HepG2 (cell line): ENCODE measurements around the gene ARHGAP25. TPM values are rescaled to one million over a fixed set of nuclear protein-coding genes. Genes with fewer than 3 reads are reported as not detected.

Experiments used
- ATAC-seq: fragments of 200-7000 bp; cut with Tn5 transposase; 3 replicates; pipeline ENCODE4 v1.9.1; 2020; ENCODE audit warnings: mild to moderate bottlenecking, moderate library complexity
- BruUV-seq: library from RNA; stranded (reverse); fragments of 400-500 nt; replicated peaks from 2 replicates; lab custom pipeline; 2021; lab: Mats Ljungman, UMichigan
- CTCF ChIA-PET: fragments of 300-600 bp; formaldehyde crosslinking; extraction: SDS; loops from one replicate; lab custom pipeline; 2021; ENCODE audit warnings: low total read pairs, inconsistent platforms, low intra/inter-chr PET ratio; lab: Yijun Ruan, JAX
- POLR2A ChIA-PET: fragments of 350-600 bp; sonication (Branson Sonifier 250); formaldehyde crosslinking; loops from one replicate; lab custom pipeline; 2020; ENCODE audit warnings: antibody characterized with exemption, inconsistent platforms; lab: Yijun Ruan, JAX
- DNase-seq: peaks from one replicate; pipeline ENCODE4 v3.0.0-alpha.2; 2015; ENCODE audit warnings: low spot score
- FAIRE-seq: peaks from 3 replicates; lab custom pipeline; 2011; peaks lifted over from hg19 to GRCh38; lab: Jason Lieb, UNC
- H2AFZ ChIP-seq: one replicate; pipeline ENCODE4 v1.6.1; 2011; ENCODE audit warnings: low read length, inconsistent platforms
- H3K27ac ChIP-seq: fragments of 300-600 bp; 3 replicates; pipeline ENCODE4 v1.8.0; 2011; ENCODE audit warnings: mixed run types, mild to moderate bottlenecking, mixed read lengths, low read length, inconsistent platforms; ENCODE audit not compliant: insufficient read depth; ENCODE audit errors: extremely low read length
- H3K27me3 ChIP-seq, 2 experiments: fragments of 200-600 bp in 1 of 2; 2 replicates in 1 of 2; 3 replicates in 1 of 2; pipeline versions ENCODE4 v1.6.0 to v1.8.0; 2011; ENCODE audit warnings: low read length in 2 of 2, mild to moderate bottlenecking in 2 of 2, moderate library complexity in 2 of 2, inconsistent platforms in 1 of 2; ENCODE audit not compliant: insufficient read depth in 2 of 2, control insufficient read depth in 1 of 2
- H3K36me3 ChIP-seq, 2 experiments: fragments of 200-600 bp in 1 of 2; replicated peaks in 1 of 2; 2 replicates in 1 of 2; 3 replicates in 1 of 2; pipeline versions ENCODE4 v1.5.1 to v1.8.0; 2011; ENCODE audit warnings: low read length in 2 of 2, inconsistent platforms in 1 of 2; ENCODE audit not compliant: insufficient read depth in 2 of 2, control insufficient read depth in 1 of 2
- H3K4me1 ChIP-seq: 2 replicates; pipeline ENCODE4 v1.5.1; 2012; ENCODE audit warnings: low read length, inconsistent platforms; ENCODE audit not compliant: insufficient read depth
- H3K4me2 ChIP-seq: 2 replicates; pipeline ENCODE4 v1.6.0; 2011; ENCODE audit warnings: low read depth, low read length, inconsistent platforms
- H3K4me3 ChIP-seq, 3 experiments: fragments of 200-600 bp in 1 of 3; sonication (generic), shearing (Covaris generic) in 1 of 3; replicated peaks in 1 of 3; 2 replicates each; pipeline ENCODE4 v1.5.1; 2011 to 2016; ENCODE audit warnings: low read length in 3 of 3, inconsistent platforms in 2 of 3, low read depth in 2 of 3, mild to moderate bottlenecking in 2 of 3, control low read depth in 1 of 3, mixed read lengths in 1 of 3; ENCODE audit not compliant: insufficient read depth in 1 of 3
- H3K79me2 ChIP-seq: one replicate; pipeline ENCODE4 v1.6.1; 2011; ENCODE audit warnings: low read length, inconsistent platforms; ENCODE audit not compliant: insufficient read depth
- H3K9ac ChIP-seq: 2 replicates; pipeline ENCODE4 v1.6.0; 2011; ENCODE audit warnings: mild to moderate bottlenecking, low read depth, low read length, inconsistent platforms; ENCODE audit not compliant: insufficient read depth
- H3K9me3 ChIP-seq: 2 replicates; pipeline ENCODE4 v1.5.1; 2012; ENCODE audit warnings: mild to moderate bottlenecking, low read length
- H4K20me1 ChIP-seq: 2 replicates; pipeline ENCODE4 v1.6.0; 2011; ENCODE audit warnings: inconsistent platforms, mild to moderate bottlenecking, low read length, moderate library complexity; ENCODE audit not compliant: insufficient read depth
- CCAR2 ChIP-seq: fragments of 200-400 bp; formaldehyde crosslinking; optimal IDR thresholded peaks from 2 replicates; pipeline ENCODE3; 2018; ENCODE audit warnings: low read depth, mild to moderate bottlenecking, low read length, moderate library complexity
- EP300 ChIP-seq, 3 experiments: sonication (generic) in 1 of 3; formaldehyde crosslinking in 1 of 3; IDR thresholded peaks; 2 replicates each; pipeline versions ENCODE4 v1.5.1 to v1.6.1; 2011 to 2020; ENCODE audit warnings: low read depth in 2 of 3, low read length in 2 of 3, borderline replicate concordance in 1 of 3, improper control_type of control experiment in 1 of 3, mild to moderate bottlenecking in 1 of 3, missing genetic modification reagents in 1 of 3, moderate library complexity in 1 of 3
- HNRNPK ChIP-seq: fragments of 200-400 bp; formaldehyde crosslinking; IDR thresholded peaks from 2 replicates; pipeline ENCODE4 v1.6.1; 2018; ENCODE audit warnings: low read length, low read depth, moderate library complexity, mild to moderate bottlenecking; ENCODE audit not compliant: poor library complexity, severe bottlenecking
- TCF12 ChIP-seq, 2 experiments: fragments of 450-650 bp in 1 of 2; sonication (generic) in 1 of 2; formaldehyde crosslinking in 1 of 2; IDR thresholded peaks; 2 replicates each; pipeline versions ENCODE4 v1.6.1 to v1.8.0; 2017 to 2022; ENCODE audit warnings: antibody characterized with exemption in 1 of 2, mild to moderate bottlenecking in 1 of 2, missing genetic modification reagents in 1 of 2, moderate library complexity in 1 of 2
- TFDP2 ChIP-seq: sonication (generic); formaldehyde crosslinking; IDR thresholded peaks from 2 replicates; pipeline ENCODE4 v1.4.0; 2020; ENCODE audit warnings: missing genetic modification reagents
- ZFAT ChIP-seq: sonication (generic); formaldehyde crosslinking; conservative IDR thresholded peaks from 2 replicates; pipeline ENCODE4 v1.8.1; 2023; ENCODE audit warnings: missing genetic modification reagents, inconsistent platforms
- ZNF225 ChIP-seq: sonication (generic); formaldehyde crosslinking; IDR thresholded peaks from 2 replicates; pipeline ENCODE4 v1.4.0; 2020; ENCODE audit warnings: mild to moderate bottlenecking, missing genetic modification reagents
- ZNF263 ChIP-seq: sonication (generic); formaldehyde crosslinking; IDR thresholded peaks from 2 replicates; pipeline ENCODE4 v1.4.0; 2020; ENCODE audit warnings: missing genetic modification reagents
- whole genome bisulfite sequencing: methylation state at CpG from one replicate; pipeline ENCODE4 v1.1.6; 2017; ENCODE audit warnings: low lambda C conversion rate; 5-methylcytosine and 5-hydroxymethylcytosine counted together
- in situ Hi-C: cut with HindIII; loops from 2 replicates; pipeline ENCODE4 v1.10.0; 2017; ENCODE audit warnings: low pct_unique_long_range_greater_than_20kb; ENCODE audit not compliant: extremely low pct_ligation_motif_present
- intact Hi-C: fragments of 100-400 bp; cut with micrococcal nuclease; formaldehyde crosslinking; loops from one replicate; pipeline ENCODE4 v1.10.0; 2022; ENCODE audit not compliant: unreplicated experiment
- polyA plus RNA-seq, 8 experiments: library from polyadenylated mRNA; depleted of rRNA in 3 of 8; stranded (reverse) in 7 of 8; unstranded in 1 of 8; fragments of >200 nt; fragmentation: Illumina TruSeq in 4 of 8; extraction: Trizol in 4 of 8; gene quantifications; 2 replicates each; pipeline versions ENCODE4 v1.2.1 to v1.2.3, GENCODE V29; 2011 to 2016; ENCODE audit warnings: low read depth in 4 of 8, missing spikeins in 1 of 8, mixed read lengths in 1 of 8; ENCODE audit not compliant: insufficient read depth in 1 of 8
- total RNA-seq, 5 experiments: library from RNA; depleted of rRNA; stranded (reverse); fragments of >200 nt; fragmentation: Illumina TruSeq; extraction: Trizol; gene quantifications; 2 replicates each; pipeline ENCODE4 v1.2.3, GENCODE V29; 2016; ENCODE audit warnings: low read depth in 1 of 5
- TF ChIP-seq, protein P1 (sequence below): IDR thresholded peaks from 2 replicates; pipeline ENCODE4 v1.6.1; 2012; ENCODE audit warnings: low read depth, low read length, improper control_type of control experiment
- TF ChIP-seq, protein P2 (sequence below): sonication (generic); formaldehyde crosslinking; conservative IDR thresholded peaks from 2 replicates; pipeline ENCODE4 v1.4.0; 2020; ENCODE audit warnings: missing genetic modification reagents

ARHGAP25 gene
- total and polyA plus RNA-seq, 2 of the 13 experiments (the other 11 are each of a cell fraction or from before 2014, with no cell fraction given), result not detected

GRCh38 chr2:68787356-68787755, 52.7 kb downstream of the ARHGAP25 start:
- H3K27me3 ChIP-seq, result peaks cover 2 to 47% of the 10 kb centered on the region in 2 experiments; a peak in 4 of 5 replicates
- in situ Hi-C loops, result no loop called here
- H3K36me3 ChIP-seq, result no peaks in the 10 kb centered on the region
- peak; percentile 36 for FAIRE-seq
- BruUV-seq, result no TSS peak
- ChIA-PET CTCF (no interaction called here), POLR2A (no interaction called here)
- no peak overlapping the region for H2AFZ ChIP-seq
- TF ChIP-seq TCF12 (IDR thresholded peaks at IDR 0.05) (no peak), TCF12 (CRISPR knock-in tag; IDR thresholded peaks at IDR 0.05) (no peak), ZNF225 (CRISPR knock-in tag) (no peak), EP300 (IDR thresholded peaks at IDR 0.05; ENCODE audit: low read depth in 2 of 2, low read length in 2 of 2) (no peak), EP300 (CRISPR knock-in tag; IDR thresholded peaks at IDR 0.05; ENCODE audit: borderline replicate concordance) (no peak), TFDP2 (CRISPR knock-in tag) (no peak), ZFAT (CRISPR knock-in tag) (no peak)
- ATAC-seq, result no peak
- no peak overlapping the region for H3K4me2 ChIP-seq
- 14% methylated on average over 4 of the region's 4 CpGs for WGBS
- intact Hi-C loops, result no loop called here
- no peak for DNase-seq
- no peak overlapping the region for H3K9ac ChIP-seq
- no peak overlapping the region for H3K4me3 ChIP-seq
- H4K20me1 ChIP-seq, result no peaks in the 10 kb centered on the region
- H3K4me1 ChIP-seq, result no peaks in the 10 kb centered on the region
- H3K27ac ChIP-seq, result no peak overlapping the region
- H3K9me3 ChIP-seq, result no peaks in the 10 kb centered on the region
- H3K79me2 ChIP-seq, result no peaks in the 10 kb centered on the region

DNA sequence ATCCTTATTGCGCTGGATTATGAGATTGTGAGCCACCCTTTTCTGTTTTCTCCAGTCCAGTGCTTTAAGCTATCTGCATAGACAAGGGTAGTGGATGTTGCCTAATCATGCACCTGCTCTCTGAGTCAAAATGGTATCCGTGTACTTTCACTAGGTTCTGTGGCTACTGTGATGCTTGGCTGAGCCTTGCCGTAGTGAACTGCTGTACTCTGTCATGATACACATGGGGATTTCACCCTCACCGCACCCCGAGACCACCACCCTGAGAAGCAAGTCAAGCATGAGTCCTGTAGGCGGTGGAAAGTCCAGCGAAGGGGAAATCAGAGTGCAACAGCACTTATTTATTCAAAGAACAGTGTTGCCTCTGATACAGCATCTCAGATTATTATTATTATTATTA, 55.0 kb downstream of the ARHGAP25 start:
- Histone ChIP-seq H3K4me2 (no peak overlapping the region), H3K4me3 (no peak overlapping the region), H3K4me1 (no peaks in the 10 kb centered on the region), H2AFZ (no peak overlapping the region), H3K9me3 (no peaks in the 10 kb centered on the region), H3K9ac (no peak overlapping the region), H3K79me2 (no peaks in the 10 kb centered on the region), H3K27me3 (peaks cover 2 to 47% of the 10 kb centered on the region in 2 experiments; a peak in 4 of 5 replicates), H4K20me1 (no peaks in the 10 kb centered on the region), H3K36me3 (no peaks in the 10 kb centered on the region), H3K27ac (no peak overlapping the region)
- ChIA-PET POLR2A (no interaction called here), CTCF (no interaction called here)
- intact Hi-C loops, result no loop called here
- in situ Hi-C loops, result no loop called here
- FAIRE-seq (no peak), ATAC-seq (no peak), DNase-seq (no peak)
- 18% methylated on average over 7 of the region's 7 CpGs for WGBS
- no TSS peak for BruUV-seq
- TF ChIP-seq, protein P1, sequence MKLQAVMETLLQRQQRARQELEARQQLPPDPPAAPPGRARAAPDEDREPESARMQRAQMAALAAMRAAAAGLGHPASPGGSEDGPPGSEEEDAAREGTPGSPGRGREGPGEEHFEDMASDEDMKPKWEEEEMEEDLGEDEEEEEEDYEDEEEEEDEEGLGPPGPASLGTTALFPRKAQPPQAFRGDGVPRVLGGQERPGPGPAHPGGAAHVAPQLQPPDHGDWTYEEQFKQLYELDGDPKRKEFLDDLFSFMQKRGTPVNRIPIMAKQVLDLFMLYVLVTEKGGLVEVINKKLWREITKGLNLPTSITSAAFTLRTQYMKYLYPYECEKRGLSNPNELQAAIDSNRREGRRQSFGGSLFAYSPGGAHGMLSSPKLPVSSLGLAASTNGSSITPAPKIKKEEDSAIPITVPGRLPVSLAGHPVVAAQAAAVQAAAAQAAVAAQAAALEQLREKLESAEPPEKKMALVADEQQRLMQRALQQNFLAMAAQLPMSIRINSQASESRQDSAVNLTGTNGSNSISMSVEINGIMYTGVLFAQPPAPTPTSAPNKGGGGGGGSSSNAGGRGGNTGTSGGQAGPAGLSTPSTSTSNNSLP, result no peak
- no peak for TF ChIP-seq ZNF263
- TF ChIP-seq CCAR2, result no peak
- TF ChIP-seq, protein P2, sequence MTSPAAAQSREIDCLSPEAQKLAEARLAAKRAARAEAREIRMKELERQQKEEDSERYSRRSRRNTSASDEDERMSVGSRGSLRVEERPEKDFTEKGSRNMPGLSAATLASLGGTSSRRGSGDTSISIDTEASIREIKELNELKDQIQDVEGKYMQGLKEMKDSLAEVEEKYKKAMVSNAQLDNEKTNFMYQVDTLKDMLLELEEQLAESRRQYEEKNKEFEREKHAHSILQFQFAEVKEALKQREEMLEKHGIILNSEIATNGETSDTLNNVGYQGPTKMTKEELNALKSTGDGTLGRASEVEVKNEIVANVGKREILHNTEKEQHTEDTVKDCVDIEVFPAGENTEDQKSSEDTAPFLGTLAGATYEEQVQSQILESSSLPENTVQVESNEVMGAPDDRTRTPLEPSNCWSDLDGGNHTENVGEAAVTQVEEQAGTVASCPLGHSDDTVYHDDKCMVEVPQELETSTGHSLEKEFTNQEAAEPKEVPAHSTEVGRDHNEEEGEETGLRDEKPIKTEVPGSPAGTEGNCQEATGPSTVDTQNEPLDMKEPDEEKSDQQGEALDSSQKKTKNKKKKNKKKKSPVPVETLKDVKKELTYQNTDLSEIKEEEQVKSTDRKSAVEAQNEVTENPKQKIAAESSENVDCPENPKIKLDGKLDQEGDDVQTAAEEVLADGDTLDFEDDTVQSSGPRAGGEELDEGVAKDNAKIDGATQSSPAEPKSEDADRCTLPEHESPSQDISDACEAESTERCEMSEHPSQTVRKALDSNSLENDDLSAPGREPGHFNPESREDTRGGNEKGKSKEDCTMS (CRISPR knock-in tag), result no peak
- TF ChIP-seq HNRNPK, result no peak
